Smooth muscle cell (in vitro differentiated cells): ENCODE measurements around the gene PRPSAP2. TPM values are rescaled to one million over a fixed set of nuclear protein-coding genes. Genes with fewer than 3 reads are reported as not detected.

Experiments used
- DNase-seq: peaks from one replicate; lab custom pipeline; 2025; ENCODE audit not compliant: unreplicated experiment; lab: John Stamatoyannopoulos, UW
- H2AFZ ChIP-seq: fragments of 200-600 bp; sonication (generic); 2 replicates; pipeline ENCODE4 v1.6.0; 2016; ENCODE audit warnings: antibody characterized with exemption, low read depth, mild to moderate bottlenecking
- H3F3A ChIP-seq: fragments of 200-600 bp; sonication (generic); 2 replicates; pipeline ENCODE4 v1.6.0; 2017; ENCODE audit warnings: antibody characterized with exemption, low read depth
- H3K27ac ChIP-seq: fragments of 200-600 bp; sonication (generic); 2 replicates; pipeline ENCODE4 v1.5.1; 2016; ENCODE audit warnings: low read depth, mild to moderate bottlenecking
- H3K27me3 ChIP-seq: fragments of 200-600 bp; sonication (generic); 2 replicates; pipeline ENCODE4 v1.6.1; 2016; ENCODE audit warnings: low read depth, mild to moderate bottlenecking
- H3K36me3 ChIP-seq: fragments of 200-600 bp; sonication (generic); 2 replicates; pipeline ENCODE4 v1.5.1; 2016; ENCODE audit warnings: low read depth
- H3K4me1 ChIP-seq: fragments of 200-600 bp; sonication (generic); 2 replicates; pipeline ENCODE4 v1.5.1; 2016; ENCODE audit warnings: low read depth
- H3K4me2 ChIP-seq: fragments of 200-600 bp; sonication (generic); 2 replicates; pipeline ENCODE4 v1.6.0; 2016; ENCODE audit warnings: mild to moderate bottlenecking
- H3K4me3 ChIP-seq: fragments of 200-600 bp; sonication (generic); 2 replicates; pipeline ENCODE4 v1.5.1; 2016; ENCODE audit warnings: mild to moderate bottlenecking
- H3K79me2 ChIP-seq: fragments of 200-600 bp; sonication (generic); 2 replicates; pipeline ENCODE4 v1.6.0; 2016; ENCODE audit warnings: low read depth, mild to moderate bottlenecking
- H3K9ac ChIP-seq: fragments of 200-600 bp; sonication (generic); 2 replicates; pipeline ENCODE4 v1.6.0; 2016; ENCODE audit warnings: low read depth
- H3K9me3 ChIP-seq: fragments of 200-600 bp; sonication (generic); replicated peaks from 2 replicates; pipeline ENCODE4 v1.5.1; 2016; ENCODE audit warnings: low read depth
- H4K20me1 ChIP-seq: fragments of 200-600 bp; sonication (generic); 2 replicates; pipeline ENCODE4 v1.6.0; 2016; ENCODE audit warnings: low read depth
- WGBS: methylation state at CpG from one replicate; pipeline ENCODE4 v1.1.7; 2016; ENCODE audit warnings: low lambda C conversion rate; 5-methylcytosine and 5-hydroxymethylcytosine counted together
- polyA plus RNA-seq: library from polyadenylated mRNA; unstranded; fragments of >200 nt; fragmentation: Nextera tagmentation; extraction: Ambion mirVana; gene quantifications from 2 replicates; pipeline ENCODE4 v1.2.1, GENCODE V29; 2016
- total RNA-seq: library from RNA; depleted of rRNA; stranded (reverse); fragments of >200 nt; gene quantifications from 2 replicates; pipeline ENCODE4 v1.2.3, GENCODE V29; 2014
- TF ChIP-seq, protein P1 (sequence below): fragments of 200-600 bp; sonication (generic); IDR thresholded peaks from 2 replicates; pipeline ENCODE4 v1.5.1; 2017; ENCODE audit warnings: borderline replicate concordance, mild to moderate bottlenecking, antibody characterized with exemption; ENCODE audit not compliant: insufficient read depth, poor library complexity, severe bottlenecking

The PRPSAP2 gene
- total and polyA plus RNA-seq, 2 experiments from 2014 or later, result 24.0 to 39.8 TPM

DNA sequence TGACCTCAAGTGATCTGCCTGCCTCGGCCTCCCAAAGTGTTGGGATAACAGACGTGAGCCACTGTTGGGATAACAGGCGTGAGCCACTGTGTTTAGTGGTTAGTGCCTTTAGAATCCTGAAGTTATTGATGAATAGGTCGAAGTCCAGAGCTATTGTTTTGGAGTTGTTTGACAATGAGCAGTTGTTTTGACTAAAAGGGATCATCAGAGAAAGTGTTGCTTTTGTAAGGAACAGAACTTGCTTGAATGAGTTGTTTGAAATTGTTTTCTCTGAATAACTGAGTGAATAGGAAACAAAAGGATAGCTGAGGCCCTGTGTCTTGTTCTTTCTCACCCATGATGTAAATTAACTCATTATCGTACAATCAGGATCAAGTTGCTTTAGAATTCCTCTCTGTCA is 46.6 kb downstream of the PRPSAP2 start:
- H2AFZ ChIP-seq, result no peak overlapping the region
- no peaks in the 10 kb centered on the region for H3K79me2 ChIP-seq
- no peaks in the 10 kb centered on the region for H4K20me1 ChIP-seq
- no peaks in the 10 kb centered on the region for H3K4me1 ChIP-seq
- no peak overlapping the region for H3K9ac ChIP-seq
- no peaks in the 10 kb centered on the region for H3F3A ChIP-seq
- WGBS, result 93% methylated on average over 5 of the region's 5 CpGs
- no peak for DNase-seq
- H3K9me3 ChIP-seq, result no peaks in the 10 kb centered on the region
- no peaks in the 10 kb centered on the region for H3K27me3 ChIP-seq
- H3K4me2 ChIP-seq, result no peak overlapping the region
- TF ChIP-seq, protein P1, sequence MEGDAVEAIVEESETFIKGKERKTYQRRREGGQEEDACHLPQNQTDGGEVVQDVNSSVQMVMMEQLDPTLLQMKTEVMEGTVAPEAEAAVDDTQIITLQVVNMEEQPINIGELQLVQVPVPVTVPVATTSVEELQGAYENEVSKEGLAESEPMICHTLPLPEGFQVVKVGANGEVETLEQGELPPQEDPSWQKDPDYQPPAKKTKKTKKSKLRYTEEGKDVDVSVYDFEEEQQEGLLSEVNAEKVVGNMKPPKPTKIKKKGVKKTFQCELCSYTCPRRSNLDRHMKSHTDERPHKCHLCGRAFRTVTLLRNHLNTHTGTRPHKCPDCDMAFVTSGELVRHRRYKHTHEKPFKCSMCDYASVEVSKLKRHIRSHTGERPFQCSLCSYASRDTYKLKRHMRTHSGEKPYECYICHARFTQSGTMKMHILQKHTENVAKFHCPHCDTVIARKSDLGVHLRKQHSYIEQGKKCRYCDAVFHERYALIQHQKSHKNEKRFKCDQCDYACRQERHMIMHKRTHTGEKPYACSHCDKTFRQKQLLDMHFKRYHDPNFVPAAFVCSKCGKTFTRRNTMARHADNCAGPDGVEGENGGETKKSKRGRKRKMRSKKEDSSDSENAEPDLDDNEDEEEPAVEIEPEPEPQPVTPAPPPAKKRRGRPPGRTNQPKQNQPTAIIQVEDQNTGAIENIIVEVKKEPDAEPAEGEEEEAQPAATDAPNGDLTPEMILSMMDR, result no peak
- no peak overlapping the region for H3K4me3 ChIP-seq
- H3K36me3 ChIP-seq, result no peaks in the 10 kb centered on the region
- no peak overlapping the region for H3K27ac ChIP-seq

DNA sequence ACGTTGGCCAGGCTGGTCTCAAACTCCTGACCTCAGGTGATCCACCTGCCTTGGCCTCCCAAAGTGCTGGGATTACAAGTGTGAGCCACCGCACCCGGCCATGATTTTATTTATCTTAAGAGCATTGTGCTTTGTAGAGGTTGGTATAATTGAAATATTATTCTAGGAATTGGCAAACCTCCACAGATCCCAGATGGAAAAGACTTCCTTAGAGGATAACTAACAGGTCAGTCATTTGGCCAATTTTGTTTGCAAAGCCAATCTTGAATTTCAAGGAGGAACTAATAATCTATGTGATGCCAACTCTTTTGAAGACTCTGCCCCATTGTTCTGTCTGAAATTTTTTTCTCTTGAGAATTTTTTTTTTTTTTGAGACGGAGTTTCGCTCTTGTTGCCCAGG is 47.3 kb downstream of the PRPSAP2 start:
- H3K9ac ChIP-seq, result no peak overlapping the region
- 97% methylated on average over 5 of the region's 5 CpGs for WGBS
- H3K9me3 ChIP-seq, result no peaks in the 10 kb centered on the region

DNA sequence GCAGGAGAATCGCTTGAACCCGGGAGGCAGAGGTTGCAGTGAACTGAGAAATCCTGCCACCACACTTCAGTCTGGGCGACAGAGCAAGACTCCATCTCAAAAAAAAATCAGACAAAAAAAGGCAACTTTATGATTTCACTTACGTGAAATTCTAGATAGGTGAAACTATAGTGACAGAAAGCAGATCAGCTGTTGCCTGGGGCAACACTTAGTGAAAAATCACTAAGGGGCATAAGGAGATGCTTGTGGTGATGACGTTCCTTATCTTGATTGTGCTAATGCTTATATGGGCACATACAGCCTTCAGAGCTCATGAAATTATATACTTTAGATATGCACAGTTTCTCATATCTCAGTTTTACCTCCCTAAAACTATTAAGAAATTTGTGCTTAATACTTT is 52.4 kb downstream of the PRPSAP2 start:
- H2AFZ ChIP-seq, result no peak overlapping the region
- DNase-seq, result no peak
- TF ChIP-seq, protein P1, result no peak
- no peaks in the 10 kb centered on the region for H4K20me1 ChIP-seq
- no peaks in the 10 kb centered on the region for H3K79me2 ChIP-seq
- WGBS, result 85% methylated on average over 5 of the region's 5 CpGs
- H3K4me2 ChIP-seq, result no peak overlapping the region
- H3F3A ChIP-seq, result no peaks in the 10 kb centered on the region
- H3K4me3 ChIP-seq, result no peak overlapping the region
- no peak overlapping the region for H3K9ac ChIP-seq
- no peaks in the 10 kb centered on the region for H3K9me3 ChIP-seq
- H3K4me1 ChIP-seq, result no peaks in the 10 kb centered on the region
- no peaks in the 10 kb centered on the region for H3K36me3 ChIP-seq
- H3K27me3 ChIP-seq, result no peaks in the 10 kb centered on the region
- peak overlapping the region; percentile 57 for H3K27ac ChIP-seq

More for the DNA sequence above, 47.3 kb downstream of the PRPSAP2 start:
- no peaks in the 10 kb centered on the region for H4K20me1 ChIP-seq
- no peak for DNase-seq
- H3K36me3 ChIP-seq, result no peaks in the 10 kb centered on the region
- H3K4me2 ChIP-seq, result no peak overlapping the region
- TF ChIP-seq, protein P1, result no peak
- H2AFZ ChIP-seq, result no peak overlapping the region
- H3K27ac ChIP-seq, result no peak overlapping the region
- H3K79me2 ChIP-seq, result no peaks in the 10 kb centered on the region
- no peak overlapping the region for H3K4me3 ChIP-seq
- H3K27me3 ChIP-seq, result no peaks in the 10 kb centered on the region
- no peaks in the 10 kb centered on the region for H3K4me1 ChIP-seq
- no peaks in the 10 kb centered on the region for H3F3A ChIP-seq

DNA sequence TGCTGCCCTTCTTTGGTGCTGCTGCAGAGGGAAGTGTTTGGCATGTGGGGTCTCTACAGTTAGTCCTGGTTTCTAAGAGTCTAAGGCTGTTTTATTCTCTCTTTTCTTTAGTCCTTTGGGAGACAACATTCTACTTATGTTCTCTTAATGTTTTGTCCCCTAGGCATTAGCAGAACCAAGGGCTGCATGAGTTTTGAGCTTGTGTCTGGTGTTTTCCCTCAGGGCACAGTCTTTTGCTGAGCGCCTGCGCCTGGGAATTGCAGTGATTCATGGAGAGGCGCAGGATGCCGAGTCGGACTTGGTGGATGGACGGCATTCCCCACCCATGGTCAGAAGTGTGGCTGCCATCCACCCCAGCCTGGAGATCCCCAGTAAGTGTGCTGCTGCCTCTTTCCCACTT is 53.0 kb downstream of the PRPSAP2 start:
- DNase-seq, result no peak
- Histone ChIP-seq H3K4me1 (no peaks in the 10 kb centered on the region), H3F3A (no peaks in the 10 kb centered on the region), H3K27ac (peak overlapping the region; percentile 57), H3K9me3 (no peaks in the 10 kb centered on the region), H4K20me1 (no peaks in the 10 kb centered on the region), H3K27me3 (no peaks in the 10 kb centered on the region), H3K36me3 (no peaks in the 10 kb centered on the region), H3K9ac (no peak overlapping the region), H2AFZ (no peak overlapping the region), H3K4me3 (no peak overlapping the region), H3K4me2 (no peak overlapping the region), H3K79me2 (no peaks in the 10 kb centered on the region)
- TF ChIP-seq, protein P1, result no peak
- 63% methylated on average over 6 of the region's 6 CpGs for WGBS
